ENCODE measurements around the gene CD7. TPM values are rescaled to one million over a fixed set of nuclear protein-coding genes. Genes with fewer than 3 reads are reported as not detected.

CD7 gene
- total and polyA plus RNA-seq, 2 donors (not counting 1 experiment from before 2014, with no cell fraction given): 0.67 to 1.3 TPM

GRCh38 chr17:82330322-82331239 lies 13.2 kb upstream of the CD7 start:
- Histone ChIP-seq H3K9me3 (ENCODE audit: control extremely low read depth in 1 of 3, control insufficient read depth in 2 of 3, insufficient read depth in 1 of 3, low read length in 2 of 3) (peaks cover 0 to 19% (median 0%) of the 10 kb centered on the region in 3 donors), H3K9ac (ENCODE audit: low read length) (no peak overlapping the region), H3K4me2 (replicated peaks; ENCODE audit: low read depth, low read length, poor library complexity, severe bottlenecking) (no peak overlapping the region), H4K20me1 (ENCODE audit: control insufficient read depth, insufficient read depth, low read length, poor library complexity, severe bottlenecking) (no peaks in the 10 kb centered on the region), H3K4me3 (ENCODE audit: control extremely low read depth in 1 of 5, extremely low read depth in 1 of 5, insufficient read depth in 1 of 5, low read depth in 2 of 5, low read length in 4 of 5) (no peak overlapping the region), H3K27ac (ENCODE audit: low read length in 2 of 2) (no peak overlapping the region), H3K79me2 (ENCODE audit: control insufficient read depth, insufficient read depth, low read length) (no peaks in the 10 kb centered on the region), H3K36me3 (replicated peaks in 1 of 2; ENCODE audit: control extremely low read depth in 1 of 2, control insufficient read depth in 1 of 2, extremely low read depth in 1 of 2, insufficient read depth in 2 of 2, low read length in 1 of 2) (no peaks in the 10 kb centered on the region), H3K27me3 (replicated peaks in 1 of 4; ENCODE audit: control extremely low read depth in 1 of 4, control insufficient read depth in 3 of 4, insufficient read depth in 4 of 4, low read length in 3 of 4) (peaks cover 0 to 72% (median 24%) of the 10 kb centered on the region in 4 experiments), H3K4me1 (ENCODE audit: control insufficient read depth in 2 of 2, insufficient read depth in 2 of 2, low read length in 2 of 2) (peaks cover 26 to 37% of the 10 kb centered on the region in 2 donors), H2AFZ (ENCODE audit: insufficient read depth, low read depth, low read length, poor library complexity, severe bottlenecking) (no peak overlapping the region)
- ChIA-PET POLR2A (no interaction called here), CTCF (no interaction called here)
- no peak for DNase-seq
- peaks cover 21% of the 10 kb centered on the region for H3K4me1 Mint-ChIP-seq
- no peak overlapping the region for H3K4me3 Mint-ChIP-seq
- intact Hi-C loops (cut with micrococcal nuclease): no loop called here
- no peak for ATAC-seq (ENCODE audit: low read depth)
- no peak for TF ChIP-seq EZH2 (IDR thresholded peaks at IDR 0.05; ENCODE audit: borderline replicate concordance, insufficient read depth, low read depth, low read length, poor library complexity, severe bottlenecking)
- TF ChIP-seq CTCF (IDR thresholded peaks at IDR 0.05): no peak
- H3K27ac Mint-ChIP-seq: no peak overlapping the region
- H3K27me3 Mint-ChIP-seq: peaks cover 12% of the 10 kb centered on the region
- no peaks in the 10 kb centered on the region for H3K9me3 Mint-ChIP-seq (ENCODE audit: insufficient read depth)
- 54% methylated on average over 23 of the region's 28 CpGs for WGBS (ENCODE audit: insufficient coverage)

GRCh38 chr17:82329683-82330321 lies 12.4 kb upstream of the CD7 start:
- intact Hi-C loops (cut with micrococcal nuclease): no loop called here
- Mint-ChIP-seq H3K27ac (no peak overlapping the region), H3K4me3 (no peak overlapping the region), H3K27me3 (peaks cover 12% of the 10 kb centered on the region), H3K4me1 (peaks cover 16% of the 10 kb centered on the region), H3K9me3 (ENCODE audit: insufficient read depth) (no peaks in the 10 kb centered on the region)
- Histone ChIP-seq H3K4me3 (ENCODE audit: control extremely low read depth in 1 of 5, extremely low read depth in 1 of 5, insufficient read depth in 1 of 5, low read depth in 2 of 5, low read length in 4 of 5) (no peak overlapping the region), H3K4me1 (ENCODE audit: control insufficient read depth in 2 of 2, insufficient read depth in 2 of 2, low read length in 2 of 2) (peaks cover 21 to 29% of the 10 kb centered on the region in 2 donors), H3K36me3 (replicated peaks in 1 of 2; ENCODE audit: control extremely low read depth in 1 of 2, control insufficient read depth in 1 of 2, extremely low read depth in 1 of 2, insufficient read depth in 2 of 2, low read length in 1 of 2) (no peaks in the 10 kb centered on the region), H4K20me1 (ENCODE audit: control insufficient read depth, insufficient read depth, low read length, poor library complexity, severe bottlenecking) (no peaks in the 10 kb centered on the region), H2AFZ (ENCODE audit: insufficient read depth, low read depth, low read length, poor library complexity, severe bottlenecking) (no peak overlapping the region), H3K9me3 (ENCODE audit: control extremely low read depth in 1 of 3, control insufficient read depth in 2 of 3, insufficient read depth in 1 of 3, low read length in 2 of 3) (peaks cover 0 to 19% (median 0%) of the 10 kb centered on the region in 3 donors), H3K27ac (ENCODE audit: low read length in 2 of 2) (no peak overlapping the region), H3K79me2 (ENCODE audit: control insufficient read depth, insufficient read depth, low read length) (no peaks in the 10 kb centered on the region), H3K27me3 (replicated peaks in 1 of 4; ENCODE audit: control extremely low read depth in 1 of 4, control insufficient read depth in 3 of 4, insufficient read depth in 4 of 4, low read length in 3 of 4) (peaks cover 0 to 75% (median 24%) of the 10 kb centered on the region in 4 experiments), H3K9ac (ENCODE audit: low read length) (no peak overlapping the region), H3K4me2 (replicated peaks; ENCODE audit: low read depth, low read length, poor library complexity, severe bottlenecking) (no peak overlapping the region)
- no peak for DNase-seq
- 90% methylated on average over 16 of the region's 19 CpGs for WGBS (ENCODE audit: insufficient coverage)
- no peak for TF ChIP-seq EZH2 (IDR thresholded peaks at IDR 0.05; ENCODE audit: borderline replicate concordance, insufficient read depth, low read depth, low read length, poor library complexity, severe bottlenecking)
- TF ChIP-seq CTCF (IDR thresholded peaks at IDR 0.05): no peak
- no peak for ATAC-seq (ENCODE audit: low read depth)
- CTCF ChIA-PET: no interaction called here
- POLR2A ChIA-PET: no interaction called here
